HG03342 (cell line): ENCODE results near the gene UGT3A2.
"Not testable (repeated sequence)": the region's sequence is repeated elsewhere in the genome, so short reads cannot be mapped to it uniquely, and the experiment has no call there.

Experiments used
- ATAC-seq: cut with Tn5 transposase; IDR thresholded peaks from one replicate; pipeline ENCODE4 v1.9.1; 2021; ENCODE audit warnings: mild to moderate bottlenecking, moderate library complexity; ENCODE audit not compliant: unreplicated experiment

Gene UGT3A2

DNA sequence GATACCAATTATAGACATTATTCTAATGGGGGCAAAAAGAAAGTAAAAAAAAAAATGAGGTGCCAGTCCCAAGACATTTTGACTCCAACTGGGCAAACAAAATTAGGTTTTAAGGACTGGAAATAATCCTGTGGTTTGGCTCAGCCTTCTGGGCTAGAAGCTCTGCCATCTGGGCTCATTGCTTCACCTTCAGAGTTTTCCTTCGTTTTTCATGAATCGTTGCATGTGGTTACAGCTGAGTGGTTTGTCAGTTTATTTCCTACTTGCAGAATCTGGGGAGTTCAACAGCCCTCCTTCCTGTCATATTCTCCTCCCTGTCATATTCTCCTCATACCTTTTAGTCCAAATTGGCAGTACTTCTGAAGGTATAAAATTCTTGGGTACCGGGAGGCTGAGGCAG lies 12.0 kb downstream of the UGT3A2 start:
- ATAC-seq = no peak

DNA sequence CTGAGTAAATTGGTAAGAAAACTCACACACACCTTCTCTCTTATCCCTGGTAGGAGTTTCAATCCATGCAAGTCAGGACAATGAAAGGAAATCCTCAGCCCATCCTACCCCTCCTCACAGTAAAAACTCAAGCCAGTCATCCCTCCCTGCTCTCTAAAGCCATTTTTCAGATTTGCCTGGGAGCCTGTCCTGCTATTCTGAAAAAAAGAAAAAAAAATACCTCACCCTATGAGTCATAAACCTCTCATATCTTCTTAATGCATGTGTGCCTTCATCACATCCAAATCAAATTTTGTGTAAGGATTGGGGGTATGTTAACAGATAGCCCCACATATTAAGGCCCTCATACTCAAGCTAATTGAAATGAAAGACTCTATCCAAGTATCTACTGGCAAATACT lies 14.1 kb downstream of the UGT3A2 start:
- ATAC-seq = no peak

- no peak for ATAC-seq
Measured at GRCh38 chr5:36049949-36050348, 16.7 kb downstream of the UGT3A2 start.

DNA sequence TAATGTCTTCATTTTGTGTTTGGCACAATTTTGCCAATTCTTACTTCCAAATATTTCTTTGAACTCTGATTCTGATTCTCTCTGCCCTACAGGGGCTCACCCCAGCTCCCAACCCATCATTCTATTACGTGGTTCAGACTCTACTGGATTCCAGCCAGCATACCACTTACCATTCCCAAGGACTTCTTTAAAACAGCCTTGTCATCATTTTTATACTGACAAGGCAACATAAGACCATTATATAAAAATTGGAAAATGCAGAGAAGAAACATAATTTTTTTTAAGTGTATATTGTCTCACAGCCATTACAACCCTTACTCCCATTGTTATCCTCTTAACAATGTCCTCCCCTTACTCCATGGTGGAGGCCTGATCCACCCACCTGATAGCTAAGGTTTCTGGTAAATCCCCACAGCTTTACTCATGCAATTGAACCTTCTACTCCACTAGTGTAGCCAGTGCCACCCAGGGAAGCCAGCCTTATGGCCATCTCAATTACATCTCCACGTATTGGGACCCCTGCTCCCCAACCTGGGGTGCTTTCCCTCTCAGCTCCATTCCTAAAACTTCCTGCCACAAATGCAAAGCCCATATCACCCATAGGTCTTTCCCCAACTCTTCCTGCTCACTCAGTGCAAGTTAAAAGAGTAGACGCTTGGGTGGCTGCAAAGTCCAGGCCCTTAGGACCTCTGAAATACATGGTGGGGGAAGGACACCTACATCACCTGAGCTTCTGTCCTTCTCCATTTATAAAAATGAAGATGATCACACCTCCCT lies 19.1 kb downstream of the UGT3A2 start:
- ATAC-seq = no peak

DNA sequence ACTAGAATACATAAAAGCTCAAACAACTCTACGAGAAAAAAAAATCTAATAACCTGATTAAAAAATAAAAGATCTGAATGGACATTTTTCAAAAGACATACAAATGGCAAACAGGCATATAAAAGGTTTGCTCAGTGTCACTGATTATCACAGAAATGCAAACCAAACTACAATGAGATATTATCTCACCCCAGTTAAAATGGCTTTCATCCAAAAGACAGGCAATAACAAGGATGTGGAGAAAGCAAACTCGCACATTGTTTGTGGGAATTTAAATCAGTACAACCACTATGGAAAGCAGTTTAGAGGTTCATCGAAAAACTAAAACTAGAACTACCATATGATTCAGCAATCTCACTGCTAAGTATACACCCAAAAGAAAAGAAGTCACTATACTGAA lies 20.8 kb downstream of the UGT3A2 start:
- no peak for ATAC-seq

- no peak for ATAC-seq
Measured at GRCh38 chr5:36041537-36041845, 25.2 kb downstream of the UGT3A2 start.

GRCh38 chr5:36040651-36041536 lies 25.8 kb downstream of the UGT3A2 start:
- no peak for ATAC-seq

- no peak for ATAC-seq
Measured at GRCh38 chr5:36035696-36036095, 31.0 kb downstream of the UGT3A2 start.

DNA sequence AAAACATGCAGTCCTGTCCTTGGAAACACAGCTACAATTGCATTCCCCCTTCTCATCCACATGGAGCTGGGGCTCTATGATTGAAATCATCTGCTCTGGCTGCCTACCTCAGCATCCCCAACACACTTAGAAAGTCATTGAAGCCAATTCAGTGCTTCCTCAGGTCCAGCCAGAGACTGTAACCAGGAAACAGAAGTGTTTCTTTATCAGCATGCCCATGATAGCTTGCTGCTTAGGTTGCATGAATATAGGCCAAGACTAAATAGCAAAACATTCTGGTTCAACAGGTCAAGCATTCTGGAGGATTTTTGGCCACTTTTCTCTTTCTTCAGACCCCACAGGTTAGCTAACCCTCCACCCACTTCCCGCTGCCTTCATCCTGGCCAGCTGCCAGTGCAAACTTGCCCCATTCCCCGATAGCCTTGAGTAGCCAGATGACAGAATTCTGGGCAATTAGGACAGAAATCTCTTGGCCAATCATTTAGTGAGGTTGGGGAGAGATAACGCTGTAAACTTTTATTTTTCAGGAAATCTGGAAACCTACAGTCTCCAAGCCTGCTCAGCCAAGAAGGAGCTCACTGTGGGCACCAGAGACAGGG lies 32.0 kb downstream of the UGT3A2 start:
- ATAC-seq = not testable (repeated sequence)

- ATAC-seq = no peak
Measured at GRCh38 chr5:36033486-36033885, 33.2 kb downstream of the UGT3A2 start.

DNA sequence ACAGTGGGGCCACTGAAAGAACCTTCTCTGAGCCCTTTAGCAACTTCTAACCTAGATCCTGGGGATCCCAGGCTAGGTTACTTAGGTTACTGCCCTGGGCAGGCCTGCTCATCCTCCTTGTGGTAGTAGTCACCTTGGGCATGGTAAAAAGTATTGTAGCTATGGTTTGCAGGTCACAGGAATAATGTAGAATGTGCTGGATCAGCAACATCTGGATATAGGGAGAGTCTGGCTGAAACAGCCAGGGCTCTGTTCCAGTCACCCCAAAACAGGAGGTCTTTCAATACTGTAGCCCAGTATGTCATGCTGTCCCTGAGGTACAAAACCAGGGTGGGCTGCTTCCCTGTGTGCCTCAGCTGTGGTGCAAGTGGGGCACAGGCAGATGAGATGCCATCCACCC lies 33.6 kb downstream of the UGT3A2 start:
- ATAC-seq = no peak

GRCh38 chr5:36031223-36031622 lies 35.5 kb downstream of the UGT3A2 start:
- no peak for ATAC-seq

GRCh38 chr5:36029914-36030313 lies 36.8 kb downstream of the UGT3A2 start:
- no peak for ATAC-seq

- no peak for ATAC-seq
Measured at GRCh38 chr5:36028816-36029465, 37.7 kb downstream of the UGT3A2 start.

GRCh38 chr5:36027711-36028110 lies 39.0 kb downstream of the UGT3A2 start:
- ATAC-seq = no peak

DNA sequence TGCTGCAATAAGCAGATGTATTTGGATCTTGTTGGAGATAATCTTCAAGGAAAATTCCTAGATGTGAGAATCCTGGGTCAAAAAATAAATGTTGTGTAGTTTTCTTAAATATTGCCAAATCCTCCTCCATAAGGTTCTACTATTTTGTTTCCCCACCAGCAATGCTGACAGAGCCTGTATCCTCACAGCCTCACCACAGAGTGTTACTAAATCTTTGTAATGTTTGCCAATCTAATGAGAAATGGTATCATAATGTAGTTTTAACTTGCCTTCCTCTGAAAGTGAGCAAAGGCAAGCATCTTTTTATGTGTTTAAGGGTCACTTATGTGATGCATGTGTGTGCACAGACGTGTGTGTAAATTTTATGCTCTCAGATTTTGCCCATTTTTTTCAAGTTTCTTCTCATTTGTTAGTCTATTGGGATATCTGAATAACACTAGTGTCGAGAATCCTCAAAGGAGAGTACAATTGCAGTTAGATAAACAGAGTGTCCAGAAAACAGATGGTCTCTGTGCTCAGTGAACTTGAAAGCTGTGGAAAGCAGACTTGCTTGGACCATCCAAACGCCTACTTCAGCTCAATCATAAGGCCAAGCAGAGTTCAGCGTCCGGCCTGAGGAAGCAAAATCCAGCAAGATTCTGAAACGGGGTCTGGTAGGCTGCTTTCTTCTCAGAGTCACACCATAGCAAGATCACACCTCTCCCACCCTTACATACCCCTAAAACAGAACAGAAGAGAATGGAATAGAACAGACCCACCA lies 39.8 kb downstream of the UGT3A2 start:
- ATAC-seq = no peak

GRCh38 chr5:36022246-36022645 lies 44.4 kb downstream of the UGT3A2 start:
- not testable (repeated sequence) for ATAC-seq

DNA sequence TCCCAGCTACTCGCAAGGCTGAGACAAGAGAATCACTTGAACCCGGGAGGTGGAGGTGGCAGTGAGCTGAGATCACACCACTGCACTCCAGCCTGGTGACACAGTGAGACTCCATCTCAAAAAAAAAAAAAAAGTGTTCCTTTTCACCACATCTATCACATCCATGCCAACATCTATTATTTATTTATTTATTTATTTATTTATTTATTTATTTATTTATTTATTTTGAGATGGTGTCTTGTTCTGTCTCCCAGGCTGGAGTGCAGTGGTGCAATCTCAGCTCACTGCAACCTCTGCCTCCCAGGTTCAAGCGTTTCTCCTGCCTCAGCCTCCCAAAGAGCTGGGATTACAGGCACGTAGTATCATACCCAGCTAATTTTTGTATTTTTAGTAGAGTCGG lies 47.1 kb downstream of the UGT3A2 start:
- ATAC-seq = not testable (repeated sequence)

- no peak for ATAC-seq
Measured at GRCh38 chr5:36017622-36018021, 49.1 kb downstream of the UGT3A2 start.

DNA sequence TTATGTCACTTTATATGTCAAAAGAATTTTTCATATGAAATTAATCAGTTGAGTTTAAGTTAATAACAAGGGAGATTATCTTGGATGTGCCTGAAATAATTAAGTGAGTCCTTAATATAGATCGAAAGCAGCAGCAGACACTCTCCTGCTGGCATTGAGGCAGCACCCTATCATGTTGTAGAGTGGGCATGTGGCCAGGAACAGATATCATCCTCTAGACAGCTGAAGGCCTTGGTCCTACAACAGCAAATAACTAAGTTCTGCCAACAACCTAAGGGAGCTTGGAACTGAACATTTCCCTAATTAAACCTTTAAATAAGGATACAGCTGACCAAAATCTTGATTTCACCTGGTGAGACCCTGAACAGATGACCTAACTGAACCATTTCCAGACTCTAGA lies 49.7 kb downstream of the UGT3A2 start:
- ATAC-seq = no peak

- no peak for ATAC-seq
Measured at GRCh38 chr5:36013182-36013581, 53.5 kb downstream of the UGT3A2 start.
